ENCODE data around the gene PLAGL2.
"Not testable (repeated sequence)": the region's sequence is repeated elsewhere in the genome, so short reads cannot be mapped to it uniquely, and the experiment has no call there.

The PLAGL2 gene

DNA sequence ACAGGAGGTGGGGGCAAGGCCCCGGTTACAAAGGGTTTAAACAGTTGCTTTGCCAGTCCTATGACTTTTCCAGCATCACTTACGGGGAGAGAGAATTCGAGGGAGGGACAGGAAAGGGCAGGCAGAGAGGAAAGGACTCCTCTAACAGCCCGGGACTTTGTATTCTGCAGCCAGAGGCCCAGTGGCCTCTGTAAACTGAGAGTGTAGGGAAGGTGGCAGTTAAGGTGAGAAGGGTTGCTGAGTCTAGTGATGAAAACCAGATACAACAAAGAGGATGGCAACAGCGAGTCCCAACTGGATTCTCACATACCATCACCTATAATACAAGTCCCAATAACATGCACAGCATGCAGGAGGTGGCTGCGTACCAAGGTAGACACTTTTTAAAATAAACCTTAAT, 13.5 kb downstream of the PLAGL2 start:
- no peak overlapping the region for H3K4me2 ChIP-seq (ENCODE audit: low read length)
- no peaks in the 10 kb centered on the region for H3K9me3 ChIP-seq (ENCODE audit: control insufficient read depth, low read length)
- no peaks in the 10 kb centered on the region for H3K27me3 ChIP-seq (ENCODE audit: control insufficient read depth, insufficient read depth, low read length)
- peaks cover under 1% of the 10 kb centered on the region for H3K79me2 ChIP-seq
- H3K9ac ChIP-seq: no peak overlapping the region
- H3K27ac ChIP-seq: peak overlapping the region; percentile 17
- H3K4me1 ChIP-seq: peaks cover 11% of the 10 kb centered on the region
- H2AFZ ChIP-seq: no peak overlapping the region
- TF ChIP-seq, protein P1, sequence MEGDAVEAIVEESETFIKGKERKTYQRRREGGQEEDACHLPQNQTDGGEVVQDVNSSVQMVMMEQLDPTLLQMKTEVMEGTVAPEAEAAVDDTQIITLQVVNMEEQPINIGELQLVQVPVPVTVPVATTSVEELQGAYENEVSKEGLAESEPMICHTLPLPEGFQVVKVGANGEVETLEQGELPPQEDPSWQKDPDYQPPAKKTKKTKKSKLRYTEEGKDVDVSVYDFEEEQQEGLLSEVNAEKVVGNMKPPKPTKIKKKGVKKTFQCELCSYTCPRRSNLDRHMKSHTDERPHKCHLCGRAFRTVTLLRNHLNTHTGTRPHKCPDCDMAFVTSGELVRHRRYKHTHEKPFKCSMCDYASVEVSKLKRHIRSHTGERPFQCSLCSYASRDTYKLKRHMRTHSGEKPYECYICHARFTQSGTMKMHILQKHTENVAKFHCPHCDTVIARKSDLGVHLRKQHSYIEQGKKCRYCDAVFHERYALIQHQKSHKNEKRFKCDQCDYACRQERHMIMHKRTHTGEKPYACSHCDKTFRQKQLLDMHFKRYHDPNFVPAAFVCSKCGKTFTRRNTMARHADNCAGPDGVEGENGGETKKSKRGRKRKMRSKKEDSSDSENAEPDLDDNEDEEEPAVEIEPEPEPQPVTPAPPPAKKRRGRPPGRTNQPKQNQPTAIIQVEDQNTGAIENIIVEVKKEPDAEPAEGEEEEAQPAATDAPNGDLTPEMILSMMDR (IDR thresholded peaks at IDR 0.05): no peak
- H3K4me3 ChIP-seq (ENCODE audit: low read depth, low read length): no peak overlapping the region
- H3K36me3 ChIP-seq (ENCODE audit: control insufficient read depth, insufficient read depth, low read length): no peaks in the 10 kb centered on the region

DNA sequence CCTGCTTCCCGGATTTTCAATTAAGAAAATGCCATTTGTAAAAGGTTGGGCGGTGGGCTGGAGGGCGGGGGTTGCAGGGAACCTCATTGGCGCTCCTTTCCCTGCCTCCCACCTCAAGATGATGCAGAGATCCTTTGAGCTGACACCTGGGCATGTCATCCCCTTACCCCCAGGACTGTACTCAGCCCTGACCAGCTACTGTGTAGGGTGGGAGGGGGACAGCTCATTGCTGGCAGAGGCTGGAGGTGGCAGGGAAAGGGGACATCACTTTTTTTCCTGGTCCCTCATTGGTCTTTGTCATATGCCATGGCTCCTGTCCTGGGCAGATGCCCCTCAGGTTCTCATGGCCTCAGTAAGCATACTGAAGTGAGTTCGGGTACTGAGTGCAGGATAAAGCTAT, 14.2 kb downstream of the PLAGL2 start:
- H2AFZ ChIP-seq; H3K27ac ChIP-seq; H3K79me2 ChIP-seq; H3K9ac ChIP-seq; H3K9me3 ChIP-seq (ENCODE audit: control insufficient read depth, low read length); H3K4me3 ChIP-seq (ENCODE audit: low read depth, low read length); H3K36me3 ChIP-seq (ENCODE audit: control insufficient read depth, insufficient read depth, low read length); H3K4me2 ChIP-seq (ENCODE audit: low read length); H3K27me3 ChIP-seq (ENCODE audit: control insufficient read depth, insufficient read depth, low read length): not testable (repeated sequence)
- H3K4me1 ChIP-seq: peaks cover 17% of the 10 kb centered on the region

DNA sequence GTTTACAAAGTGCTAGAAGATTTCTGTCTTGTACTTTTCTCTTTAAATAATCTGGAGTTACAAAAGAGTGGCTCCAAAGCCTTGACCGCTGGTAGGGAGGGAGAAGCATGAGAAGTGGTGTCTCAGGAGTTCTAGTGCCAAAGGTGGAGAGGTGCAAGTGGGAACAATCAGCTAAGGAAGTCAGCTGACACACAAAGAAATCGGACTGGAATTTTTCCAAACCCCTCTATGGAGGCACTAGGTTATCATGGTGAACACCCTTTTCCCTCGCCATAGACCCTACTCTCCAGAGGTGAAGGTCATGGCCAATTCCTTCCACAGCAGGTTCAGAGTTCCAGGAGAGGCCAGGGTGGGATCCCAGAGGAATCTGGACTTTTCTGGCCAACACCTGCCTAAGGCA, 14.8 kb downstream of the PLAGL2 start:
- no peaks in the 10 kb centered on the region for H3K36me3 ChIP-seq (ENCODE audit: control insufficient read depth, insufficient read depth, low read length)
- no peak overlapping the region for H3K27ac ChIP-seq
- H3K4me1 ChIP-seq: peaks cover 17% of the 10 kb centered on the region
- TF ChIP-seq, protein P1 (IDR thresholded peaks at IDR 0.05): no peak
- H3K9me3 ChIP-seq (ENCODE audit: control insufficient read depth, low read length): no peaks in the 10 kb centered on the region
- H3K4me3 ChIP-seq (ENCODE audit: low read depth, low read length): no peak overlapping the region
- H3K79me2 ChIP-seq: peaks cover 4% of the 10 kb centered on the region
- no peak overlapping the region for H3K4me2 ChIP-seq (ENCODE audit: low read length)
- no peak overlapping the region for H2AFZ ChIP-seq
- H3K27me3 ChIP-seq (ENCODE audit: control insufficient read depth, insufficient read depth, low read length): no peaks in the 10 kb centered on the region
- H3K9ac ChIP-seq: no peak overlapping the region

DNA sequence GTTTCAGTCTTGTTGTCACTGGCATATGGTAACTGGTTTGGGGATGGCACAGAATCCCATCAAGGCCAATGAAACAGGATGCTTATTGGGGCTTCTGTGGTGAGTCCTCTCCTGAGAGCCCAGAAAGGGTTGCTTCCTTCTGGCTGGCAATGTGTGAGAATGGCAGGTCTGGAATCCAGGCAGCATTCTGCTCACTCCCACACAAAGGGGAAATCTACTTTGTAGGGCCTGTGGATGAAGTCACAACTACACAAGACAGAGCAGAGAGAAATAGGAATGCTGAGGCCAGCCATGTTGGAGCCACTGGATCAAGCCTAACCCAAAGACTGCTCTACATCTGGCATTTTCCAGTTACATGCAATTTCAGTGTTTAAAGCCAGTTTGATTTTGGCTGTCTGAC, 15.7 kb downstream of the PLAGL2 start:
- Histone ChIP-seq H3K4me2 (ENCODE audit: low read length) (no peak overlapping the region), H3K27ac (no peak overlapping the region), H3K79me2 (peaks cover 4% of the 10 kb centered on the region), H3K9me3 (ENCODE audit: control insufficient read depth, low read length) (no peaks in the 10 kb centered on the region), H3K27me3 (ENCODE audit: control insufficient read depth, insufficient read depth, low read length) (no peaks in the 10 kb centered on the region), H2AFZ (no peak overlapping the region), H3K4me3 (ENCODE audit: low read depth, low read length) (no peak overlapping the region), H3K9ac (no peak overlapping the region), H3K4me1 (peaks cover 17% of the 10 kb centered on the region), H3K36me3 (ENCODE audit: control insufficient read depth, insufficient read depth, low read length) (no peaks in the 10 kb centered on the region)
- TF ChIP-seq, protein P1 (IDR thresholded peaks at IDR 0.05): no peak

DNA sequence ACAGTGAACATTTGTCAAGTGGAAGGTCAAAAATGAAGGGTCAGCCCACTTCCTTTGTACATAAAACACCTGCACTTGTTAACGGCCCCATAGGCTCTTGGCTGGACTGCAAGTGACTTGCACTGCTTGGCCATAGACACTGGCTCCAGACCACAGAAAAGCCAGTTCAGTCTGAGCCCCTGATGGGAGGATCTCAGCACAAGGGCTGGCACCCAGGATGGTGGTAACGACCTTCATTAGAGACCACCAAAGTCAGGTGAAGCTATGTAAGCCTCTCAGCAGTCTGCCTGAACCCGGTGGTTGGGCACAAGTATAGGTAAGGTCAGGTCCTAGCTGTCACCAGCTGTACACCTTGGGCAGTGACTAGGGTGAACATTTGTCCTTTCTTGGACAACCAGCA, 16.1 kb downstream of the PLAGL2 start:
- Histone ChIP-seq H3K4me3 (ENCODE audit: low read depth, low read length) (no peak overlapping the region), H3K27ac (no peak overlapping the region), H3K9ac (no peak overlapping the region), H3K4me1 (peaks cover 17% of the 10 kb centered on the region), H3K79me2 (peaks cover 4% of the 10 kb centered on the region), H3K27me3 (ENCODE audit: control insufficient read depth, insufficient read depth, low read length) (no peaks in the 10 kb centered on the region), H2AFZ (no peak overlapping the region), H3K9me3 (ENCODE audit: control insufficient read depth, low read length) (no peaks in the 10 kb centered on the region), H3K36me3 (ENCODE audit: control insufficient read depth, insufficient read depth, low read length) (no peaks in the 10 kb centered on the region), H3K4me2 (ENCODE audit: low read length) (no peak overlapping the region)
- TF ChIP-seq, protein P1 (IDR thresholded peaks at IDR 0.05): no peak

Measured in parathyroid adenoma (tissue), 2 donors.